OCI-M1 (cell line): ENCODE measurements around the gene GLS2.
"Not testable (repeated sequence)": the region's sequence is repeated elsewhere in the genome, so short reads cannot be mapped to it uniquely, and the experiment has no call there.

Experiments
- DNase-seq: peaks from one replicate; lab custom pipeline; 2025; lab: John Stamatoyannopoulos, UW

Gene GLS2

DNA sequence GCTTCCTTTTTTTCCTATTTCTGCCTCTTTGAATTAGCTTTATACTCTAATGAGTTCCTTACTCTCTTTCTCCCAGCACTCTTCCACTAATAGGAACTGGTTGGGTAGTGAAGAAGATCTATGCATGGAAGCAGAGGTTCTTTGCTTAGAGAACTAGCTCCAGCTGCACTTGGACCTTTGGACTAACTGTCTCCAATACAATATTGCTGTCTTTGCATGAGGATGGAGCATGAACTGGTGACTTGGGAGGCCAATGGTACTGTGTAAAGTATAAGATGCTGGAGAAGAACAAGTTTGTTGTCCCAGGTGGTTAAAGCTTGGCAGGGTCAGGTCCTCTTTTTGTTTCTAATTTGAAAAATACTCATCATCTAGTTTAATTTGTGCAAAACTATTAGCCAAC, 2.4 kb upstream of the GLS2 start:
- no peak for DNase-seq

DNA sequence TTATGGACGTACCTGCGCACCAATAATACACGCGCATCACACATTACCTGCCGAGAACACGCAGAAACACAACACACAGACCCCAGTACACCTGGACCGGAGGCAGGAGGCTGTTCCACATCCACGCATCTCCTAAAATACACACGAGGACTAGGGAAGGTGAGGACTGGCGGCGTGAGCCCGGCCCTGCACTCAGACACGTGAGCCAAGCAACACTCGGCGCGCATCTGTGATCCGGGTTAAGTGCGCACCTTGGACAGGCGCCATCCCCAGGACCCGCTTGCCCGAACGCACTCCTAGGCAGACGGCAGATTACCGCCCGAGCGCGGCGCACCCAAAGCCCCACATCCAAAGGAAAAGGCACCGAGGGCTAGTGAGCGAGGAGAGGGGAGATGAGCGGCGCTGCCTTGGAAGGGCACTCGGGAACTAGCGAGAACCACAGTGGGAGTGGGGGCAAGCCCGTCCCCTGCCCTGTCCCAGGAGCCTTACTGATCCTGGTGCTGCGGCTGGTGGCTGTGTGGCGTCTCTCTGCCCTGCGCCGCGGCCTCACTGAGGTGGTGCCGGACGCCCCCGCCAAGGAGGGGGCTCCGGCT, 417 bp downstream of the GLS2 start:
- DNase-seq, result no peak

DNA sequence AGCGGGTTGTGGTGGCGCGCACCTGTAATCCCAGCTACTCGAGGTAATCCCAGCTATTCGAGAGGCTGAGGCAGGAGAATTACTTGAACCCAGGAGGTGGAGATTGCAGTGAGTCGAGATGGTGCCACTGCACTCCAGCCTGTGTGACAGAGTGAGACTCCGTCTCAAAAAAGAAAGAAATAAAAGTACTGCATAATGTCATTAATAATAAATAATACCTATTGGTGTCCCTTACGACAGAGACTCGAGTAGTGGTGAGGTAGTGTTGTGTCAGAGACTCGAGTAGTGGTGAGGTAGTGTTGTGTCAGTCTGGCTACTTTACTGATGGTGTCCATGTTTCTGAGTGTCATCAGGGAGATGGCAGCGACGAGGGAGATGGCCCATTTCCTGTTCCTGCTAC, 1.3 kb downstream of the GLS2 start:
- DNase-seq, result no peak

DNA sequence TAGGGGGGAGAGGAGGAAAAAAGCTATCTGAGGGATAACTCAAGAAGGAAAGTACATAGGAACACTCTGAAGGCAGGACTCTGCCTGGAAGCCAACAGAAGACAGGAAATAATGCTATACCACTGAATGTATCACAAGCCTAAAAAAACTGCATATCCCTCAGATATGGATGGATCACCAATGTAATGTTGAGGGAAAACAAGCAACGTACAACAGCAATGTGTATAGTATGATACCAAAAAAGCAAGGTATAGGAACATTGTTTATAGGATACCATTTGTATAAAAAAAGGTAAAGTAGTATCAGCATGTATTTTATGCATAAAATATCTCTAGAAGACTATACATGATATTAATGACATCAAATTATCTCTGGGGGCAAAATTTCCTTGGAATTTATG, 3.4 kb downstream of the GLS2 start:
- DNase-seq, result no peak

DNA sequence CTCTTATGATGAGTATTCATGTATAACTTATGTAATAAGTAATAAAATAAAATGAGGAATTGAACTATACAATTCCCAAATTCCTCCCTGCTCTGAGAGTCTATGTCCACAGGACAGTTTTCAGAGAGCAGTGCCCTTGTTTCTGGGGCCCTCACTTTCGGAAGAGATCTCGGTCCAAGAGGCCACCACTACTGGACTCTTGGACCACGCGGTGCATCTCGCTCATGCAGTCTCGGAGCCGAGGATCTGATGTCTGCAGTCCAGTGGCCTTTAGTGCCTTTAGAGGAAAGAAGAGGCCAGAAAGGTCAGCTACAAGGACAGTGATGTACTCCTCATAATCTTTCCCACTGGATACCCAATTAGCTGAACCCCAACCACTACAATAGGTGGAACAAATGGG, 8.3 kb downstream of the GLS2 start:
- no peak for DNase-seq

DNA sequence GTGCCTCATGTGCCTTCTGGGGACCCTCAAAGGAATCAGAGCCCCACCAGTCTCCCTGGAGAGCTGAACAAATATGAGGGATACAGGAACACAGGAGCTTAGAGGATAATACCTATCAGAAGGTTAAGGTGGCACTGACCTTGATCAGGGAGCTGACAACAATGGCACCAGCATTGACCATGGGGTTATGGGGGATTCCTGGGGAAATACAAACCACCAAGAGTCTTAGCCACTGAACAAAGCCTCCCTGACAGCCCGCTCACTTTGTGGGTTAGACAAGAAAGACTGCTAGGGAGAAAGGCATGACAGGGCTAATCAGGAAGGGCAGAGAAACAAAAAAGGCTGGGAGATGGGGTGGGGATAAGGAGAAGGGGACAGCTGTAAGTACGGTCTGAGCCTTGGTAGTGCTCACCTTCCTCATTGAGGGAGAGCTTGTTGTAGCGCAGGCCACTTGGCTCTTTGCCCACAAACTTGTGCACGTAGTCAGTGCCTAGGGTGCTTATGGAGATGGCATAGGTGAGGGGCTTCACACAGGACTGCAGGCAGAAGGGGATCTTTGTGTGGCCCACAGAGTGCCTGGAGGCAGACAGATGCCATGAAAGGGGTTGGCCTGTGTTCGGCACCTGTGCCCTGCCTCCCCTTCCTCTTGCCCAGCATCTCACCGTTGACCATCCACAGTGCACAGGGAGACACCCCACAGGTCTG, 10.3 kb downstream of the GLS2 start:
- no peak for DNase-seq

DNA sequence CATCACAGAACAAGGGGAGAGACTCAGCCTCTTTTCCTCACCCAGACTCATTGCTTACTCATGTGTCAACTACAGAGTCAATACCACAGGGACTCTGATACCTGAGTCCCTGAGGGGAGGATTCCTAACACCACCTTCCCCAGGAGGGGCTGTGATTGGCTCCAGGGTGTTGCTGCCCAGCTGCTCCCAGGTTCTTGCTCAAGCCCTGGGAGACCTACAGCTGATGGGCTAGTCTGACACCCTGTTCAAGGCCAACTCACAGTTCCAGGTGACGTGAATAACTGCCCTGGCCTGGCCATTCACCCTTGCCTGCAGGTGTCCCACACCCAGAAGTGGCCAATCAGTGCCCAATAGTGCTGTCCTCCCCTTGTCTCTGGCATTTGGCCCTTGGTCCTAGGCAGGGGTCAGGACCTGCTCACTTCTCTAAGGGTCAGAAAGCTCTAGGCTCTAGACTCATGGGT, 11.0 kb downstream of the GLS2 start:
- DNase-seq, result no peak

DNA sequence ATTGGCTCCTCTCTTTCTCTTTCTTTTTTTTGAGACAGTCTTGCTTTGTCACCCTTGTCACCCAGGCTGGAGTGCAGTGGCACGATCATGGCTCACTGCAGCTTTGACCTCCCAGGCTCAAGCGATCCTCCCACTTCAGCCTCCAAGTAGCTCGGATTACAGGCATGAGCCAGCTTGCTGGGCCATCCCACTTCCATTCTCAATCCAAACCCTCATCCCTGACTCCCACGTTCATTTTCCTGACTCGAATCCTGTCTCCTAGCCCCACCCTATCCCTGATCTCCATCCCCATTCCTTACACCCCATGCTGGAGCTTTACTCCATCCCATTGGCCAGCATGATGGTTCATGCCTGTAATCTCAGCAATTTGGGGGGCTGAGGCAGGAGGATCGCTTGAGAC, 11.8 kb downstream of the GLS2 start:
- DNase-seq, result no peak

DNA sequence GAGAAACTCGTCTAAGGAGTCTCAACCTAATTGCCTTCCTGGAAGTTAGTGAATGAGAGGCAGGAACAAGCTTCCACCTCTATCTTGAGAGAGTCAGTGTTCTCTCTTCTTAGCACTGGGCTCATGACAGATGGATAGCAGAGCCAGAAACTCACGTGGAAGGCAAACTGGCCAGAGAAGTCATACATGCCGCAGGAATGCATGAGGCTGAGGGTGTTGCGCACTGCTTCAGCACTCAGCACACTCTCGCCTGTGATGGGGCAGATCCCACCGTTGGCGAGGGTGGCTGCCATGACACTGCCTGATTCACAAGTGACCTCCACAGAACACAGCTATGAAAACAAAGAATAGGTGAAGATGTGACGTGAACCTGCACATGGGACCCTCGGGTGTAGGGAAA, 13.6 kb downstream of the GLS2 start:
- no peak for DNase-seq

DNA sequence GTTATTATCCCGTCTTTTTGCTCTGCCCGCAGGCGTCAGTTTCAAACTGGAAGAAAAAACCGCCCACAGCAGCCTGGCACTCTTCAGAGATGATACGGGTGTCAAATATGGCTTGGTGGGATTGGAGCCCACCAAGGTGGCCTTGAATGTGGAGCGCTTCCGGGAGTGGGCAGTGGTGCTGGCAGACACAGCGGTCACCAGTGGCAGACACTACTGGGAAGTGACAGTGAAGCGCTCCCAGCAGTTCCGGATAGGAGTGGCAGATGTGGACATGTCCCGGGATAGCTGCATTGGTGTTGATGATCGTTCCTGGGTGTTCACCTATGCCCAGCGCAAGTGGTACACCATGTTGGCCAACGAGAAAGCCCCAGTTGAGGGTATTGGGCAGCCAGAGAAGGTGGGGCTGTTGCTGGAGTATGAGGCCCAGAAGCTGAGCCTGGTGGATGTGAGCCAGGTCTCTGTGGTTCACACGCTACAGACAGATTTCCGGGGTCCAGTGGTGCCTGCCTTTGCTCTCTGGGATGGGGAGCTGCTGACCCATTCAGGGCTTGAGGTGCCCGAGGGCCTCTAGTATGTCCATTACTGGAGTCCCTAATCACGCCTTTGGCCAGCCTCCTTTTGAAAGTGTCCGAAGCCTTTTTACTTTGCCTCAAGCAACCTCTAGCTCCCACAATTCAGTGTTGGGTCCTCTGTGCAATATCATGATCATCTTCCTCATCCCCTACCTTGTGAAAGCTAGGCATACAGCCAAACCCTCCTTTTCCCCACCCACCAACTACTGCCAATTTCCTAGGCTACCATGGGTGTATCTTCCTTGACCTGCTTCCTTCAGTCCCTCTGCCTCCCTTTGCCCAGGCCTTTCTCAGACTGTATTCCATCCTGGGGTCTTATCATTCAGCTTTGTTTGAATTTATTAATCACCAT, 18.7 kb downstream of the GLS2 start:
- DNase-seq, result peak; percentile 63

DNA sequence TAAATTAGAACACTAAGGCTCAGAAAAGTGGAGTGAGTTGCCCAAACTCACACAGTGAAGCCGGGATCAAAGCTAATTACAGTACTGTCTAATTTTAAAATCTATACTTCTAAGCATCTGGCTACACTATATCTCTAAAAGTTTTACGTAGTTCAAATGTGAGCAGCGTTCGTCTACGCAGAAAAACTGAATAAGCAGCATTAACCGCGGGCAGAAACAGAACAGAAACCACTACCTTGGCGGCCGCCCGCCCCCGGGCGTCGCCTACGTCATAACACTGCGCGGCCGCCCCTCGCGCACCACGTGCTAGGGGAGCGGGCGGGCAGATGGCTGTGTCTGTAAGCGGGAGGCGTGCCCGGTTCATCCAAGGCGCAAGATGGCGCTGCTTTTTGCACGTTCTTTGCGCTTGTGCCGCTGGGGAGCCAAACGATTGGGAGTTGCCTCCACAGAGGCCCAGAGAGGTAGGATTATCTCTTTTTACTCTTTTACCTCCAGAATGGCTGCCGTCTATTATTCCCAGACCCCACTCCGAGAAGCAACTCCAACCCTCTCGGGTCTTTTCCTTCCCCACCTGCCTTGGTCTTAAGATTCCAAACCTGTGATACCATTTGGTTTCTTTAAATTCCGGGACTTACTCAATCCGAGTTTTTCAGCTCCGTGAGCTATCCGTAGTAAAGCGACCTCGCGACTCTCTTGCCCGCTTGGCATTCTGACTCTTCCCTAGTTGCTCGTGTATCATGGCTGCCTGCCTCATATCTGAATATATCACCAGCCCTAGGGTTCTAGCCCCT, 19.6 kb downstream of the GLS2 start, which contains the start of gene SPRYD4:
TSS of gene SPRYD4 (plus strand) at position 363 of the 791 bp plus-strand sequence. CDS start at position 377, 14 bp downstream.
- DNase-seq, result peak; percentile 97

DNA sequence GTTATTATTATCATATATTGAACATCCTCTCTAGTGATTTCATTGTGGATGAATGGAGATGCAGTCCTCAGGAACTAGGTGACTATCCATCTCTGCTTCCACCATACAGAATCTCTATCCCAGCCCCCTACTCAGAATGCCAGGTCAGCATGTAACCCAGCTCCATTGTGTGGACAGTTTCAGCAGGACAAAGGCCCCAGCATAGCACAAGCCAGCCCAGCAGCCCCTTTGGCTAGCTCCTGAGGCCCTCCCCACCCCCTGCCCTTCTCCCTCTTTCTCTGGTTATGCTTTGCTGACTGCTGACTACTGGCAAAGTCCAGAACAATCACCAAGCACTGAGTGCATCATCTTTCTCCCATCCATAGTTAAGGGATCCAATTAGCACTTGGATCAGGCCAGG, 25.4 kb downstream of the GLS2 start:
- DNase-seq, result no peak

DNA sequence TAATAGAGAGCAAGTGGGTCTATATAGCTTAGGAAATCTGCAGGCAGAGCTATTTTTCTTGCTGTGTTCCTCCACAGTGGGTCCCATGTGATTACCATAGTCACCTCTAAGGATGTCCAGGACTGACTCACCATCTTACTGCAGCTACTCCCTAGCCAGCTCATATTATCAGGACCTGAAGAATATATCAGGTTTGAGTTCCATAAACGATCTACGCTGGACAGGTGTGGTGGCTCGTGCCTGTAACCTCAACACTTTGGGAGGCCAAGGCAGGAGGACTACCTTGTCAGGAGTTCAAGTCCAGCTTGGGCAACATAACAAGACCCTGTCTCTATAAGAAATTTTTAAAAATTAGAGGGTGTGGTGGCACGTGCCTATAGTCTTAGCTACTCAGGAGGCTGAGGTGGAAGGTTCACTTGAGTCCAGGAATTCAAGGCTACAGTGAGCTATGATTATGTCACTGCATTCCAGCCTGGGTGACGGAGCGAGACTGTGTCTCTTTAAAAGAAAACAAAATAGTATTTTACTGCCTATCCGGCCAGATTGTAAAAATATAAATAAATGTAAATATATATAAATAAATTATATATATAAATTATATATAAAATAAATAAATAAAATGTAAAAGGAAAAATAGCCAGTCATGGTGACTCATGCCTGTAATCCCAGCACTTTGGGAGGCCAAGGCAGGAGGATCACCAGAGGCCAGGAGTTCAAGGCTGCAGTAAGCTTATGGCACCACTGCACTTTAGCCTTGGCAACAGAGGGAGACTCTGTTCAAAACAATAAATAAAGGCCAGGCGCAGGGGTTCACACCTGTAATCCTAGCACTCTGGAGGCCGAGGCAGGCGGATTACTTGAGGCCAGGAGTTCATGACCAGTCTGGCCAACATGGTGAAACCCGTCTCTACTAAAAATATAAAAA, 26.5 kb downstream of the GLS2 start:
- DNase-seq, result no peak

DNA sequence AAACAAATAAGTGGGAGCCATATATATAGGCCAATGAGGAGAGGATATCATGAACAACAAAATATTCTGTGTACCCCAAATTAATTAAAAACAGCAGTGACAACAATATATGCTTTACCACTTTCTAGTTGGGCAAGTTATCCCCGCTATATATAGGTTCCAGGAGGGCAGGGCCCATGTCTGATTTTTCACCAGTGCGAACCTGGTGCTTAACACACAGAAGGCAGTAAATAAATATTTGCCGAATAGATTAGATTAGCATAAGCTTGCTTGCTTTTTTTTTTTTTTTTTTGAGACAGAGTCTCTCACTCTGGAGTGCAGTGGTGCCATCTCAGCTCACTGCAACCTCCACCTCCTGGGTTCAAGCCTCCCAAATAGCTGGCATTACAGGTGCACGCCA, 30.1 kb downstream of the GLS2 start:
- DNase-seq, result no peak

DNA sequence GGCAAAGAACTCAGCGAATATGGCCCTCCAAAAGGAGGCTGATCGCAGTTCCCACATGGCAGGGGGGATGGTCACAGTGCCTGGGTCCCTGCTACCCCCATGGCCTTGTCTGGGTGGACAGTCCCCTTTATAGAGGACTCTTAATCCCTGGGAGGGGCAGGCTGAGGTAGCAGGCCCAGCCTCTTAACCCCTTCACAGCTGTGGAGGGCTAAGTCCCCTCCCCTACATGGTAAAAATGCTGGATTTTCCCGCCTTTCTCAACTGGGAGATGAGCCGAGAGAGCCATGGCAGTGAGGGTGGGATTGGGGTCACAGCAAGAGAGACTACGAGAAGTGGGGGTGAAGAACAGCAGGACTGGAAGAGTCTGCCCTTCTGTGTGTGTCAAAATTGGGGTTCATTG, 33.4 kb downstream of the GLS2 start, which contains the start of gene MIP:
TSS of gene MIP (minus strand) at position 101 of the 400 bp plus-strand sequence. CDS start at position 57, 44 bp downstream.
- DNase-seq, result no peak

DNA sequence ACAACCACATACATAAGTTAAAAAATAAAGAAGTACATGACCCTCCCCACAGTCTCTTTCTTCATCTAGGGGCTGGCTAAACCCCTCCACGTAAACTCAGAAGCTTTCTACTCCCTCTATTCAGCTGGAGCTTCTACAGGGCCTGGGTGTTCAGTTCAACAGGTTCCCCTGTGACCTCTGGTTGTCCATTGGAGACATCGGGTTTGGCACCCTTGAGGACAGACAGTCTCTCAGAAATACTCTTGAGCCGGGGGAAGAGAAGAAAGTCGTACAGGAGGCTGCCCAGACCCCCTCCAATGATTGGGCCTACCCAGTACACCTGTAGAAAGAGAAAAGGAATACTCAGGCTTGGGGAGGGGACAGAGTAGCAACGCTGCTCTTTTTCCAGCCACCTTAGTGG, 36.8 kb downstream of the GLS2 start:
- DNase-seq, result no peak

DNA sequence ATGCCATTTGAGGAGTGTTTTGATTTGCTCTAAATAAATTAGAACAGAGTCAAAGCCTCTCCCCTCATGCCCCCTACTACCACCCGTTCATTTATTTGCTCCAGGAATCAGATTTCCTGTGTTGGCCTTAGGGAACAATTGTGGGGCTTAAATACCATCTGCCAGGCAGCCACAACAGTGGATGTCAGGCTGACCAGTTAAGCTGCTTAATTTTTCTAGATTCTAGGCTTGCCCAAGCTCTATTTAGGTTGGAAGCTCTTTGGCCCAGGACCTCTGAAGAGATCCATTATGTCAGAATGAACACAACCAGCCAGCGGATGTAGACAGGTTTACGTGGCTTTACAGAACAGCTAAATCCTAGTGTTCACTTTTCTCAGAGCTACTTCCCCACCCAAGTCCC, 37.7 kb downstream of the GLS2 start:
- no peak for DNase-seq

DNA sequence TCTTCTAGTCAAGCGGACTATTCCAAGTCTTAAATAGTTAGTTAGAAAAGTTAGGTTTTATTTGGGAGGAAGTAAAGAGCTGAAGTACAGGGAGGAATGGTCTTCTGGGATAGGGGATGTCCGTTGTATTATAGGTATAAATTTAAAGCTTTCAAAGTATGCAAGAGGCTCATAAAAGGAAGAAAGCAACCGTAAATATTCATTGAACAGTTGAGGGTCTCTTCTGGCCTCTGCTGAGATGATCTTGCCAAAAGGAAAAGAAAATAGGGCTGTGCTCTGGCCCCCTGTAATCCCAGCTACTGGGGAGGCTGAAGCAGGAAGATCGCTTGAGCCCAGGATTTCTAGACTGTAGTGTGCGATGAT, 38.4 kb downstream of the GLS2 start:
- no peak for DNase-seq

DNA sequence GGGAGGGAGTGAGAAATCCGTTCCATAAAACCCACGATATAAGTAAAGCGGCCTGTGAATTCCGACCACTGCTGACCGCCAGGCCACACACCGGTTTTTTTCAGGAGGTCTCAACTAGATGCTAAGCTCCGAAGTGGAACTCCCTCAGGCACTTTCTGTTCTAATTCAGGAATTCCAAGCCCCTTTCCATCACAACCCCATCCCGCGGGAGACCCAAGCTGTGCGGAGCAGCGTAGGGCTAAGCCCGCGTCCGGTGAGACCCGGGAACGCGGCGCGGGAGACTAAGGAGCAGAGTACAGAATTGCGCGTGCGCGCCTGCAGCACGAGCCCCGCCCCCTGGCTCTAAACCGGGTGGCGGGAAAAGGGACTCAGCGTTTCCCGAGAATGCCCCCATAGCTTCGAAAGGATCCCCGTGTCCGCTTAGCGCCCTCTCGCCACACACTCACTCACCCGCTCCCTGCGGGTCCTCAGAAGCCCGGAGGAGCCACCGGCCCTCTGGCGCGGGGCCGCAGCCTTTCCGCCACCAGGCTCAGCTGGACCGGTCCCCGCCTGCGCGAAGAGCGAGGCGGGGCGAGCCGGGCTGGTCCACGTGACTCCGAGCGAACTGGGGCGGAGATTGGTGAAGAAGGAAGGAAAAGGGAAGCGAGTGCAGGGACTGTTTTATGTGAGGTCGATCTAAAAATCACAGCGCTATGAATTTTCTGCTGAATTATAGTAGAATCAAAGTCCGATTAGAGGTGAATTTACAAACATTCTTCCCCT, 38.9 kb downstream of the GLS2 start, which contains the start of gene TIMELESS:
TSS of gene TIMELESS (minus strand) at position 567 of the 762 bp plus-strand sequence. CDS start 15,256 bp downstream, outside the sequence.
- DNase-seq, result peak; percentile 98

DNA sequence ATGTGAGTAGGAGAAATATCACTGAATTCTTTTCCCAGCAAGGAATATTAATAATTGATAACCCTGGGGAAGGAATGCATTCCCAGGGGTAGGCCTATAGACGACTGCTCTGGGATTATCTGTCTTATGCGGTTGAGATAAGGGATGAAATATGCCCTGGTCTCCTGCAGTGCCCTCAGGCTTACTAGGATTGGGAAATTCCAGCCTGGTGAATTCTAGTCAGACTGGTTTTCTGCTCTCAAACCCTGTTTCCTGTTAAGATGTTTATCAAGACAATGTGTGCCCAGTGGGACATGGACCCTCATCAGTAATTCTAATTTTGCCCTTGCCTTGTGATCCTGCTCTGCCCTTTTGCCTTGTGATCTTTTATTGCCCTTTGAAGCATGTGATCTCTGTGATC, 44.8 kb downstream of the GLS2 start:
- not testable (repeated sequence) for DNase-seq
